ENCODE data around the gene ADAT3.

Gene ADAT3

GRCh38 chr19:1942934-1943555 lies 37.8 kb downstream of the ADAT3 start:
- peak; percentile 40 for DNase-seq

DNA sequence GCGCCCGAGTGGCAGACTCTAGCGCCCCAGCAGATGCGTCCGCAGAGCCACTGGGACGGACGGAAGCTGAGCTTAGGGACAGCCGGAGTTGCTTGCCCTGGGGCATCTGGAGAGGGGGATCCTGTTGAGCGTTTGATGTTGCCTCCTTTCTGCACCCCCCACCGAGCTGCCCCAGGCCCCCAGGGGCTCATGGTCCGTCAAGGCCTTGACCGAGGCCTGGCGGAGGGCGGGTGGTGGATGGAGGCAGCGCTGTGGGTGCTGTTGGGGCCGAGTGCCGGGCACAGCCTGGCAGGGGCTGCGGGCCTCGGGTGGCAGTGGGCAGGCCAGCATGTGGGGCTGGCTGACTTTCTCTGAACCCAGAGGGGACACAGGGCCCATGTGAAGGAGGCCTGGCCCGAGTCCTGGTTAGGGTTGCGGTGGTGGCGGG lies 38.5 kb downstream of the ADAT3 start:
- DNase-seq: no peak

DNA sequence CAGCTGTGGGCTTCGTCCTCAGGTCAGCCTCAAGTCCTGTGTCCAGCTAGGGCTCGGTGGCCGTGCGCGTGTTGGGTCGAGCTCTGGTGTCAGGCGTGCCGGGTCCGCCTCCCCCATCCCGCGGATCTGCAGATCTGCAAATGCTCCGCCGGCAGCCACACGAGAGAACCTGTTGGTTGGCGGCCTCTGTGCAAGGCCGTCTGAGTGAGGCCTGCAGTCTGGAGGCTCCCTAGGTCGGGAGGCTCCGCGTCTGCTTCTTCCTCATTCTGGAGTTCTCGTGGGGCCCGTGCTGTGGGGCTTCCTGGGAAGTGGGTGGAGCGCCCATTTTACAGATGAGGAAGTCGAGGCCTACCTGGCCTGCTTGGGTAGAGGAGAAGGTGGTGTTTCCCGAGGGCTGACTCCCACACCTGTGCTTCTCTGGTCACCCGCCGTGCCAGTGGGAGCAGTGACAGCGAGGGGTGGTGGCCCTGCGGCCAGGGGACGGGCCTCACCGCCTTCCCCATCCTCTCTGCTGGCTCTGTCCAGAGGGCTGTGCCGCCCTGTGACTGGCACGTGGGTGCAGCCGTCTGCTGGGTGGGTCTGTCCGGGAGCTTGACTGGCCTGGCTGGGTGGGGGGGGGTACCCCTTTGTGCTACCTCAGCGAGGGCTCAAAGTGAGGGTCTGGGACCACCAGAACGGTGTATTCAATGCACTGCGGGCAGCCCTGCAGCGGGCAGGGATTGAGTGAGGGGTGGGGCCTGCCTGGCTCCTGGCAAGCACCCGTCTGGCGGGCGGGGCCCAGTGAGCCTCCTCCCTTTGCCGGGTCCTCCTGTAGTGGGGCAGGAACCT lies 39.1 kb downstream of the ADAT3 start:
- no peak for DNase-seq

GRCh38 chr19:1944916-1945561 lies 39.8 kb downstream of the ADAT3 start:
- DNase-seq: no peak

- DNase-seq: peak; percentile 50
Measured at GRCh38 chr19:1945899-1946298, 40.7 kb downstream of the ADAT3 start.

GRCh38 chr19:1947651-1948209 lies 42.5 kb downstream of the ADAT3 start:
- DNase-seq: no peak

DNA sequence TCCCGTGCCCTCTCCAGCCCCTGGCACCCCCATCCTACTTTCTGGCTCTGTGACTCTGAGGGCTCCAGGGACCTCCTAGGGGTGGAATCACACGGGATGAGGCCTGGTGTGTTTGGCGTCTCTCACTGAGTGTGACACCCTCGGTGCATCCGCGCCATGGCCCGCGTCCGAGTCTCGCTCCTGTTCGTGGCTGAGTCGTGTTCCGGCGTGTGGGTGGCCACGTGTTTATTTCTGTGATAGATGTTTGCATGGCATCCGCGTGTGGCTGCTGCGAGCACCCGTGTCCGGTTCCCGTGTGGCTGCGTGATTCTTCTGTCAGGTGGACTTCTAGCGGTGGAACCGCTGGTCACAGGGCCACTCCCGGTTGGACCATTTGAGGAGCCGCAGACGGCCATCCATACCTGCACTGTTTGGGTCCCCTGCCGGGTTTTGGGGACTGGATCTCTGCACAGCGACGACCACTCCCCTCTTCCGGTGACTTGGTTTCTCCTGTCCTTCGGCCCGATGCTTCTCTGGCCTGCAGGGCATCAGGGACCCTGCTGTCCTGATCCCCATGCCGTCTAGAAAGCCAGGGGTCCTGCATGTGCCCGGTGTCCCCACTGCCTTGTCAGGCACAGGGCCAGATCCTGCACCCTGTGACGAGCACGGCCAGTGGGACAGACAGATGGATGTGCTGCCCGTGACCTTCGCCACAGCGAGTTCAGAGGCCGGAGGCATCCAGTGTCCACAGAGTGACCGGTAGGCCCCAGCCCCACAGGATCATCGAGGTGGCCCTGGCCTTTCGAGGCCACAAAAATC lies 44.3 kb downstream of the ADAT3 start:
- DNase-seq: no peak

- DNase-seq: no peak
Measured at GRCh38 chr19:1950640-1951039, 45.4 kb downstream of the ADAT3 start.

DNA sequence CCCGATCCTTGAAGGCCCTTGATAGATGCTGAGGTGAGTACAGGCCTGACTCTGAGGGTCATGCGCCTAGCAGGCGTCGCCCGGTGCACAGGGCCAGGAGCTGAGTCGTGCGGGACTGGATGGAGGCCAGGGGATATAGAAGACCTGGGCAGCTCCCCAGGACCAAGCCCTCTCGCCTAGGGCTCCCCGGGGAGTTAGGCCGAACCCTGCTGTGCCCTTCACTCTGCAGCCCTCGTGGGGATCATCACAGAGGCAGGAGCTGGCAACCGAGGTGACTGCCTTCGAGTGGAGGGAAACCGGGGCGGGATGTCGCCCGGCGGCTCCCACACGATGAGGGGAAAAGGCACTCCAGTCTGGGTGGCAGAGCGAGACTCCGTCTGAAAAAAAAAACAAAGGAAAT lies 47.4 kb downstream of the ADAT3 start:
- DNase-seq: no peak

- DNase-seq: no peak
Measured at GRCh38 chr19:1953037-1953436, 47.8 kb downstream of the ADAT3 start.

DNA sequence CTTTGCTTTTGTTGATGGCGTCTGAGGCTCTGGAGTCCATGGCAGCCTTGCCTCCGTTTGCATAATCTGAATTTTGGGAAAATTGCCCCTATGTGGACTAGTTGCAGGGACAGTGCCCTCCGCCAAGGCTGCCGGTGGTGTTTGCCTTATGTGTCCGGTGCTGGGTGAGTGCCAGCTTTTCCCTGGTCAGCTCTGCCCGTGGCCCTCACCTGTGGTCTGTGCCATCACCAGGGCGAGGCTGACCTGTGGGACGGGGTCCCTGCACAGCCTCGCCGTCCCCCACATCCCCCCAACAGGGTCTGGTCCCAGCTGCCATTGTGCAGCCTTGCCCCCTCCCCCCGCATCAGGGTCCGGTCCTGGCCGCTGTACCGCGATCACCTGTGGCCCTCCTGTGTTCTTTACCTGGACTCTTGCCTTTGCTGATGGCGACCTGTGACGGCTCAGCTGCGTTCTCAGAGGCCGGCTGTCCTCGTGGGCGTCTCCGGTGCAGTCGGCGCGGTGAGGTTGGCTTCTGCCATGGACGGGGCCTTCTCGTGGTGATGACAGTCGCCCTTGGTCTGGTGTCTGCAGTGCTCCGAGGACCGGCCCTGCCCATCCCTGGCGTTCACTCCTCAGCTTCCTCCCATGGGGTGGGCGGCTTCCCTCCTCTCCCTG lies 48.4 kb downstream of the ADAT3 start:
- DNase-seq: no peak

- no peak for DNase-seq
Measured at GRCh38 chr19:1954532-1954933, 49.3 kb downstream of the ADAT3 start.

DNA sequence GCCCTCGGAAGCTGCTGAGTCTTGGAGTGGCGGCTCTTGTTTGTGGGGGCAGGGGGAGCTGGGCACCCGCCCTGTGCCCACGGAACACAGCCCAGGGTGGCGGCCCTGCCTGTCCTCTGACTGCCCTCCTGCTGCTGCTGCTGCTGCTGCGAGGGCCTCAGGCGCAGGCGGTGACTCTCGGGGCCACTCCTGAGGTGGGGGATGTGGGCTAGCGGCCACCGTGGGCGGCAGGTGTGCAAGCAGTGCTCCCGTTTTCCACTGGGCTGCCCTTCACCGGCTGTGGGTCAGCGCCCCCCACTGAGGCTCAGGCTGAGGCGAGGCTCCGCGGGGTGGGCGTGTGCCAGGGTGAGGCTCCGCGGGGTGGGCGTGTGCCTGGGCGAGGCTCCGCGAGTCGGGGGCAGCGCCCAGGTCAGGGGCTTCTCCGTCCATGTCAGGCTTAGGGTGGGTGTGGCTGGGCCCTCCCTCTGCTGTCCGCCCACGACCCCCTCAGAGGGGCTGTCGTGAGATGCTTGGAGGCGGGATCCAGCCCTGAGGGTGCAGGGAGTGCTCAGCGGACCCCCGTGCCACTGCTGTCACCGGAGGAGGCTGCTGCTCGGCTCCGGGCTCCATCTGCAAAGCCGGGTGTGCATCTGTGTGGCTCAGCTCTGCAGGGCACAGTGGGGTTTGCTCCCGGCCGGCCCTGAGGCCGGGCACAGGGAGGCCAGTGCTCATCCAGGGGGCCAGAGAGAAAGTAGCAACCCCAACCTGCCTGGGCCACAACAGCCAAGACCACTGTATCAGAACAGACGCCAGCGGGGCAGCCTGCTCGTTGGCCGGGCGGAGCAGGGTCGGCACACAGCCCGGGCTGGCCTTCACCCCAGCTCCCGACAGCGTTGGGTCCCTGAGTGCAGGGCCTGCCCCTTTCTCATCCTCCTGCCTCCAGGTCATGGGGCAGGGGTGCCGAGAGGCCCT lies 50.2 kb downstream of the ADAT3 start:
- no peak for DNase-seq

DNA sequence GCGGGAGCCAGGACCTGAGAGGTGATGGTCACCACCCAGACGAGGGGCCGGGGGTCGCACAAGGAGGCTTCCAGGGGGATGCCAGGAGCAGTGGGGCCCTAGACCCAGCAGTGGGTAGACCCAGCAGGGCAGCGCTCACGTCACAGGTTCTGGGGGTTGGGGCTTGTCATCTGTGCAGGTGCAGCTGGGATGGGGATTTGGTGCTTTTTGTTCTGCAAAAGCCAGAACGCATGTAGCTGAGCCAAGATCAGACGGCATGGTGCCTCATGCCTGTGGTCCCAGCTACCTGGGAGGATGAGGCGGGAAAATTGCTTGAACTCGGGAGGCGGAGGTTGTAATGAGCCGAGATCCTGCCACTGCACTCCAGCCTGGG lies 50.9 kb downstream of the ADAT3 start:
- DNase-seq: no peak

- DNase-seq: no peak
Measured at GRCh38 chr19:1956868-1957492, 51.8 kb downstream of the ADAT3 start.

- no peak for DNase-seq
Measured at GRCh38 chr19:1957562-1958248, 52.5 kb downstream of the ADAT3 start.

- DNase-seq: no peak
Measured at GRCh38 chr19:1959928-1960589, 54.9 kb downstream of the ADAT3 start.

DNA sequence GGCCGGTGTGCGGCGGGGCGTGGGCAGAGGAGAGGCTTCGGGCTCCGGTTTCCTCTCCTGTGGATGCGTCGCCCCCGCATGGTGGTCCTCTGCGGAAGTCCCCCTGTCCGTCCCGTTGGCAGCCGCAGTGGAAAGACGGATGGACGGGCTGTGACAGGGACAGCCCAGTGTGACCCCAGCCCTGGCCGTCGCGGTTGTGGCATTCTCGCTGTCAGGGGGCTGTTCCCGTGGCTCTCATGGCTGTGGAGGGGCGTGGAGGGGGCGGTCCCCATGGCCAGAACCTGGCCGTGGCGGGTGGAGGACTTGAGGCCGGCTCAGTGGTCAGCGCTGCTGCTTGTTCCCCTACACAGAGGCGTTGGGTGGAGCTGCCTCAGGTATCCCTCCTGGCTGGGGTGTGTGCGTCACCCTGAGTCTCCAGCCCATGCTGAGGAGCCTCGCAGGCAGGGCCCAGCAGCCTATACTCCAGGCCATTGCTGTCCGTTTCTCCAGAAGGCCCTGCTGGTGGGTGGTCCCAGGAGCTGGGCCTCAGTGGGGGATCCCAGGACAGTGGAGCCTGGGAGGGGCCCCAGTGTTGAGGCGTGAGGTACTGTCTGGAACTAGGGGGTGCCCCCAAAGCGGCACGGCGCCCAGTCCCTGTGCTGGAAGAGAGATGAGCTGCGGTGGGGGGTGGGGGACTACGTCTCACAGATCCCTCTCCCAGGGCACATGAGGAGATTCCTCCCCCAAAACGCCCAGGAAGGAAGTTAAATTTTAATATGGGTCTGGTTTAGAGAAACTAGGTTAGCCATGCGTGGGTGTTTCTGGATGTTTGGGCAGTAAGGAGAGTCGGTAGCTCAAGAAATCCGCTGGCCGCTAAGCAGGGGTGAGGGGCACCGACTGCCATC lies 56.0 kb downstream of the ADAT3 start:
- no peak for DNase-seq

All from CD4-positive, alpha-beta T cell treated with Interleukin-17A for 4 hours (primary cell).